ENCODE measurements around the gene COL4A2.

DNA sequence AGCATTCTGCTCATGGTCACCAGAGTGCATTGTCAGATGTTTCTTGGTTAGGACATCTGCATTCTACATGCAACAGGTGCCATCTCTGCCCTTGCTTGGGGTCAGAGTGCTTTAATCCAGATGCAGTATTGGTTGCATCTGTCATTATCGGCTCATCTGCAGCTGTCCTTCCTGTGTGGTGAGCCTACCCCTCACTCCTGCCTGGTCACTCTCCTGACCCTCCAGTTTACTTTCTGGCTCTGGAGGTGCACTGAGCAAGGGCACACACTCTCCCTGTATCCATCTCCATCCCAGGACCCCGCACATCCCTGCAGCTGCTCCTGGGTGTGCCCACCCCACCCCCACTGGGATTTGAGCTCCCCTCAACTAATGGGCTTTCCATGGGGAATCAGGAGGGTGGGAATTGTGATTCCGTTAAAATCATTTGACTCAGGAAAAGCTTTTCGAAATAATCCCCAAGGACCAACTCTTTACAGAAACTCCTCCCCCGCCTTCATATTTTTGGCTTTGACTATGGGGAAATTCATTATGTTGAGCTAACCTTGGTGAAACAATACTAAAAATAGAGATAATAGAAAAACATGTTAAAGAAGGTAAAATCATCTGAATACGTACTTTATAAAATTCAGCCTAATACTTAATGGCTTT, 70.2 kb downstream of the COL4A2 start:
- TF ChIP-seq, protein P1, sequence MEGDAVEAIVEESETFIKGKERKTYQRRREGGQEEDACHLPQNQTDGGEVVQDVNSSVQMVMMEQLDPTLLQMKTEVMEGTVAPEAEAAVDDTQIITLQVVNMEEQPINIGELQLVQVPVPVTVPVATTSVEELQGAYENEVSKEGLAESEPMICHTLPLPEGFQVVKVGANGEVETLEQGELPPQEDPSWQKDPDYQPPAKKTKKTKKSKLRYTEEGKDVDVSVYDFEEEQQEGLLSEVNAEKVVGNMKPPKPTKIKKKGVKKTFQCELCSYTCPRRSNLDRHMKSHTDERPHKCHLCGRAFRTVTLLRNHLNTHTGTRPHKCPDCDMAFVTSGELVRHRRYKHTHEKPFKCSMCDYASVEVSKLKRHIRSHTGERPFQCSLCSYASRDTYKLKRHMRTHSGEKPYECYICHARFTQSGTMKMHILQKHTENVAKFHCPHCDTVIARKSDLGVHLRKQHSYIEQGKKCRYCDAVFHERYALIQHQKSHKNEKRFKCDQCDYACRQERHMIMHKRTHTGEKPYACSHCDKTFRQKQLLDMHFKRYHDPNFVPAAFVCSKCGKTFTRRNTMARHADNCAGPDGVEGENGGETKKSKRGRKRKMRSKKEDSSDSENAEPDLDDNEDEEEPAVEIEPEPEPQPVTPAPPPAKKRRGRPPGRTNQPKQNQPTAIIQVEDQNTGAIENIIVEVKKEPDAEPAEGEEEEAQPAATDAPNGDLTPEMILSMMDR (IDR thresholded peaks at IDR 0.05) = no peak
- TF ChIP-seq POLR2A (IDR thresholded peaks at IDR 0.05) = no peak
- no peak for TF ChIP-seq POLR2AphosphoS5 (IDR thresholded peaks at IDR 0.05; ENCODE audit: insufficient read depth in 1 of 2, low read depth in 1 of 2)

All from vagina (tissue), 2 donors.